SK-N-SH treated with all-trans-retinoic acid at 6 μM for 48 hours (cell line): ENCODE measurements around the gene ART5.

ENCODE experiments used
- BACH2 ChIP-seq: fragments of 250-450 bp; sonication (Bioruptor Pico); IDR thresholded peaks from 2 replicates; pipeline ENCODE4 v1.9.0; 2021; ENCODE audit warnings: mild to moderate bottlenecking, borderline replicate concordance
- ESRRG ChIP-seq: fragments of 250-450 bp; sonication (Bioruptor Pico); IDR thresholded peaks from 2 replicates; pipeline ENCODE4 v1.6.1; 2021; ENCODE audit warnings: mild to moderate bottlenecking
- GLIS3 ChIP-seq: fragments of 250-450 bp; sonication (Bioruptor Pico); IDR thresholded peaks from 2 replicates; pipeline ENCODE4 v1.5.0; 2020; ENCODE audit warnings: mild to moderate bottlenecking, moderate library complexity
- PPARA ChIP-seq: fragments of 250-450 bp; sonication (Bioruptor Pico); IDR thresholded peaks from 2 replicates; pipeline ENCODE4 v1.5.0; 2020; ENCODE audit warnings: mild to moderate bottlenecking, borderline replicate concordance
- ZC3H10 ChIP-seq: fragments of 250-450 bp; sonication (Bioruptor Pico); IDR thresholded peaks from 2 replicates; pipeline ENCODE4 v1.5.1; 2021; ENCODE audit warnings: mild to moderate bottlenecking, moderate library complexity
- ZFP3 ChIP-seq: fragments of 250-450 bp; sonication (Bioruptor Pico); IDR thresholded peaks from 2 replicates; pipeline ENCODE4 v1.5.0; 2020; ENCODE audit warnings: mild to moderate bottlenecking, moderate library complexity
- ZFP30 ChIP-seq: fragments of 450-650 bp; formaldehyde crosslinking; IDR thresholded peaks from 2 replicates; pipeline ENCODE4 v1.5.0; 2022; ENCODE audit warnings: mild to moderate bottlenecking, moderate library complexity
- ZNF70 ChIP-seq: fragments of 450-650 bp; formaldehyde crosslinking; IDR thresholded peaks from 2 replicates; pipeline ENCODE4 v1.5.0; 2020; ENCODE audit warnings: mild to moderate bottlenecking, moderate library complexity
- TF ChIP-seq, protein P1 (sequence below): fragments of 250-450 bp; sonication (Bioruptor Pico); IDR thresholded peaks from 2 replicates; pipeline ENCODE4 v1.8.0; 2020; ENCODE audit warnings: mild to moderate bottlenecking, moderate library complexity, borderline replicate concordance
- TF ChIP-seq, protein P2 (sequence below): fragments of 250-450 bp; sonication (Bioruptor Pico); IDR thresholded peaks from 2 replicates; pipeline ENCODE4 v1.5.1; 2020; ENCODE audit warnings: low read depth, mild to moderate bottlenecking, moderate library complexity

GRCh38 chr11:3674189-3674588 lies 32.4 kb upstream of the ART5 start:
- TF ChIP-seq ZFP3 (CRISPR knock-in tag) (no peak), BACH2 (no peak), ZNF70 (CRISPR knock-in tag) (no peak), ZC3H10 (CRISPR knock-in tag) (no peak), ZFP30 (CRISPR knock-in tag) (no peak), GLIS3 (CRISPR knock-in tag) (no peak), ESRRG (no peak), PPARA (CRISPR knock-in tag) (no peak)
- TF ChIP-seq, protein P1, sequence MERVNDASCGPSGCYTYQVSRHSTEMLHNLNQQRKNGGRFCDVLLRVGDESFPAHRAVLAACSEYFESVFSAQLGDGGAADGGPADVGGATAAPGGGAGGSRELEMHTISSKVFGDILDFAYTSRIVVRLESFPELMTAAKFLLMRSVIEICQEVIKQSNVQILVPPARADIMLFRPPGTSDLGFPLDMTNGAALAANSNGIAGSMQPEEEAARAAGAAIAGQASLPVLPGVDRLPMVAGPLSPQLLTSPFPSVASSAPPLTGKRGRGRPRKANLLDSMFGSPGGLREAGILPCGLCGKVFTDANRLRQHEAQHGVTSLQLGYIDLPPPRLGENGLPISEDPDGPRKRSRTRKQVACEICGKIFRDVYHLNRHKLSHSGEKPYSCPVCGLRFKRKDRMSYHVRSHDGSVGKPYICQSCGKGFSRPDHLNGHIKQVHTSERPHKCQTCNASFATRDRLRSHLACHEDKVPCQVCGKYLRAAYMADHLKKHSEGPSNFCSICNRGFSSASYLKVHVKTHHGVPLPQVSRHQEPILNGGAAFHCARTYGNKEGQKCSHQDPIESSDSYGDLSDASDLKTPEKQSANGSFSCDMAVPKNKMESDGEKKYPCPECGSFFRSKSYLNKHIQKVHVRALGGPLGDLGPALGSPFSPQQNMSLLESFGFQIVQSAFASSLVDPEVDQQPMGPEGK = no peak
- TF ChIP-seq, protein P2, sequence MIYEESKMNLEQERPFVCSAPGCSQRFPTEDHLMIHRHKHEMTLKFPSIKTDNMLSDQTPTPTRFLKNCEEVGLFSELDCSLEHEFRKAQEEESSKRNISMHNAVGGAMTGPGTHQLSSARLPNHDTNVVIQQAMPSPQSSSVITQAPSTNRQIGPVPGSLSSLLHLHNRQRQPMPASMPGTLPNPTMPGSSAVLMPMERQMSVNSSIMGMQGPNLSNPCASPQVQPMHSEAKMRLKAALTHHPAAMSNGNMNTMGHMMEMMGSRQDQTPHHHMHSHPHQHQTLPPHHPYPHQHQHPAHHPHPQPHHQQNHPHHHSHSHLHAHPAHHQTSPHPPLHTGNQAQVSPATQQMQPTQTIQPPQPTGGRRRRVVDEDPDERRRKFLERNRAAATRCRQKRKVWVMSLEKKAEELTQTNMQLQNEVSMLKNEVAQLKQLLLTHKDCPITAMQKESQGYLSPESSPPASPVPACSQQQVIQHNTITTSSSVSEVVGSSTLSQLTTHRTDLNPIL (CRISPR knock-in tag) = no peak
